ENCODE measurements around the gene NAALADL2. TPM values are rescaled to one million over a fixed set of nuclear protein-coding genes. Genes with fewer than 3 reads are reported as not detected.

The NAALADL2 gene
- total and polyA plus RNA-seq, 2 donors (not counting 1 experiment from before 2014, with no cell fraction given): not detected

- H3K4me1 Mint-ChIP-seq: no peaks in the 10 kb centered on the region
- no peak overlapping the region for H3K27ac ChIP-seq (ENCODE audit: low read length in 2 of 2)
- no peak overlapping the region for H3K4me3 ChIP-seq (ENCODE audit: control extremely low read depth in 1 of 5, extremely low read depth in 1 of 5, insufficient read depth in 1 of 5, low read depth in 2 of 5, low read length in 4 of 5)
- no CpG with 5 or more reads among the region's 1 CpG for WGBS (ENCODE audit: insufficient coverage)
- no peaks in the 10 kb centered on the region for H4K20me1 ChIP-seq (ENCODE audit: control insufficient read depth, insufficient read depth, low read length, poor library complexity, severe bottlenecking)
- no peaks in the 10 kb centered on the region for H3K79me2 ChIP-seq (ENCODE audit: control insufficient read depth, insufficient read depth, low read length)
- POLR2A ChIA-PET: no interaction called here
- no peak overlapping the region for H3K27ac Mint-ChIP-seq
- no peaks in the 10 kb centered on the region for H3K27me3 ChIP-seq (replicated peaks in 1 of 4; ENCODE audit: control extremely low read depth in 1 of 4, control insufficient read depth in 3 of 4, insufficient read depth in 4 of 4, low read length in 3 of 4)
- H3K9me3 ChIP-seq (ENCODE audit: control extremely low read depth in 1 of 3, control insufficient read depth in 2 of 3, insufficient read depth in 1 of 3, low read length in 2 of 3): no peaks in the 10 kb centered on the region
- no peak overlapping the region for H3K9ac ChIP-seq (ENCODE audit: low read length)
- TF ChIP-seq CTCF (IDR thresholded peaks at IDR 0.05): no peak
- TF ChIP-seq EZH2 (IDR thresholded peaks at IDR 0.05; ENCODE audit: borderline replicate concordance, insufficient read depth, low read depth, low read length, poor library complexity, severe bottlenecking): no peak
- H3K4me1 ChIP-seq (ENCODE audit: control insufficient read depth in 2 of 2, insufficient read depth in 2 of 2, low read length in 2 of 2): no peaks in the 10 kb centered on the region
- no peaks in the 10 kb centered on the region for H3K36me3 ChIP-seq (replicated peaks in 1 of 2; ENCODE audit: control extremely low read depth in 1 of 2, control insufficient read depth in 1 of 2, extremely low read depth in 1 of 2, insufficient read depth in 2 of 2, low read length in 1 of 2)
- DNase-seq (no peak), ATAC-seq (ENCODE audit: low read depth) (no peak)
- H2AFZ ChIP-seq (ENCODE audit: insufficient read depth, low read depth, low read length, poor library complexity, severe bottlenecking): no peak overlapping the region
- intact Hi-C loops (cut with micrococcal nuclease): no loop called here
- H3K9me3 Mint-ChIP-seq (ENCODE audit: insufficient read depth): no peaks in the 10 kb centered on the region
- no peak overlapping the region for H3K4me3 Mint-ChIP-seq
- H3K27me3 Mint-ChIP-seq: no peaks in the 10 kb centered on the region
- H3K4me2 ChIP-seq (replicated peaks; ENCODE audit: low read depth, low read length, poor library complexity, severe bottlenecking): no peak overlapping the region
- CTCF ChIA-PET: no interaction called here
Observed at GRCh38 chr3:175267121-175267531, 408.0 kb downstream of the NAALADL2 start.

- TF ChIP-seq CTCF (IDR thresholded peaks at IDR 0.05): no peak
- no peak for TF ChIP-seq EZH2 (IDR thresholded peaks at IDR 0.05; ENCODE audit: borderline replicate concordance, insufficient read depth, low read depth, low read length, poor library complexity, severe bottlenecking)
- no peaks in the 10 kb centered on the region for H3K4me1 Mint-ChIP-seq
- DNase-seq (no peak), ATAC-seq (ENCODE audit: low read depth) (no peak)
- H3K27ac Mint-ChIP-seq: no peak overlapping the region
- Histone ChIP-seq H4K20me1 (ENCODE audit: control insufficient read depth, insufficient read depth, low read length, poor library complexity, severe bottlenecking) (no peaks in the 10 kb centered on the region), H2AFZ (ENCODE audit: insufficient read depth, low read depth, low read length, poor library complexity, severe bottlenecking) (no peak overlapping the region), H3K79me2 (ENCODE audit: control insufficient read depth, insufficient read depth, low read length) (no peaks in the 10 kb centered on the region), H3K4me3 (ENCODE audit: control extremely low read depth in 1 of 5, extremely low read depth in 1 of 5, insufficient read depth in 1 of 5, low read depth in 2 of 5, low read length in 4 of 5) (no peak overlapping the region), H3K36me3 (replicated peaks in 1 of 2; ENCODE audit: control extremely low read depth in 1 of 2, control insufficient read depth in 1 of 2, extremely low read depth in 1 of 2, insufficient read depth in 2 of 2, low read length in 1 of 2) (no peaks in the 10 kb centered on the region), H3K4me2 (replicated peaks; ENCODE audit: low read depth, low read length, poor library complexity, severe bottlenecking) (no peak overlapping the region), H3K9ac (ENCODE audit: low read length) (no peak overlapping the region), H3K4me1 (ENCODE audit: control insufficient read depth in 2 of 2, insufficient read depth in 2 of 2, low read length in 2 of 2) (no peaks in the 10 kb centered on the region), H3K27ac (ENCODE audit: low read length in 2 of 2) (no peak overlapping the region), H3K9me3 (ENCODE audit: control extremely low read depth in 1 of 3, control insufficient read depth in 2 of 3, insufficient read depth in 1 of 3, low read length in 2 of 3) (no peaks in the 10 kb centered on the region), H3K27me3 (replicated peaks in 1 of 4; ENCODE audit: control extremely low read depth in 1 of 4, control insufficient read depth in 3 of 4, insufficient read depth in 4 of 4, low read length in 3 of 4) (no peaks in the 10 kb centered on the region)
- H3K4me3 Mint-ChIP-seq: no peak overlapping the region
- no peaks in the 10 kb centered on the region for H3K27me3 Mint-ChIP-seq
- WGBS (ENCODE audit: insufficient coverage): no CpG with 5 or more reads among the region's 1 CpG
- intact Hi-C loops (cut with micrococcal nuclease): no loop called here
- H3K9me3 Mint-ChIP-seq (ENCODE audit: insufficient read depth): no peaks in the 10 kb centered on the region
- ChIA-PET POLR2A (no interaction called here), CTCF (interaction anchor here (1.0 kb wide), 1 partner anchor 24 kb away, joined by 3 read pairs; no protein-coding TSS in a partner anchor)
Observed at GRCh38 chr3:175267561-175267960, 408.4 kb downstream of the NAALADL2 start.

Data from B cell (primary cell).